ENCODE measurements around the gene DPAGT1.

The DPAGT1 gene

DNA sequence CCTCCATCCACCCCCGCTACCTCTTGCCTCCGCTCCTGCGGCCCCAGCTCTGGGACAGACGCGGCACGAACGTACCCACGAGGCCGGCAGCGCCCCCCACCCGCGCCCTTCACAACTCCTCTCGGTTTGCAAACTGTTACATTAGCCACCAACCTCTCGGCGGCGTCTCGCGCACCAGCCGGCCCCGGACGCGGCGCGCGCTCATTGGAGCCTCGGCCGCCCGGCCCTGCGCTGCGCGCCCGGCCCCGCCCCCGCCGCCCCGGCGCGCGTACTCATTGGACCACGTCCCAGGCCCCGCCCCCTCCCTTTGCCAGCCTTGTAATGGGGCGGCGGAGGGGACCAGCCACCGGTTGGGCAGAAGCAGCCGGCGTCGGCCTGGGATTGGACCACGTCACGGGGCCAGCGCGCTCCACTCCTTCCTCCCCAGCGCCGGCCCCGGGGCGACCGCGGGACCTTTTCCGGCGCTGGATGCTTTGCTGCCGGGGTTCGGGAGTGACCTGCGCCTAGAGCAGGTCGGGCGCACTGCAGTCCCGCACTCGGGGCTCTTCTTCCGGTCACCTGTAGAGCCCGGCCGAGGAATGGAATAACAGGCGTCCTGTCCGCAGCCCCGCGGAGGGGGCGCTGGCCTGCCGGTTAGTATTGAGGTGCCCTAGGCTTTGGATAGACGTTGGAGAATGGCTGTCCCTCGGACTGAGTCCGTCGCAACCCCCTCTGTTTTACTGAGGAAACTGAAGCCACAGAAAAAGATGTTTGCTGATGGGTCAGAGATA is 44.5 kb downstream of the DPAGT1 start, which contains the start of gene HYOU1:
TSS of gene HYOU1 (minus strand) at position 206 of the 770 bp plus-strand sequence. CDS start 1,045 bp downstream, outside the sequence.
- peak; percentile 99 for DNase-seq

DNA sequence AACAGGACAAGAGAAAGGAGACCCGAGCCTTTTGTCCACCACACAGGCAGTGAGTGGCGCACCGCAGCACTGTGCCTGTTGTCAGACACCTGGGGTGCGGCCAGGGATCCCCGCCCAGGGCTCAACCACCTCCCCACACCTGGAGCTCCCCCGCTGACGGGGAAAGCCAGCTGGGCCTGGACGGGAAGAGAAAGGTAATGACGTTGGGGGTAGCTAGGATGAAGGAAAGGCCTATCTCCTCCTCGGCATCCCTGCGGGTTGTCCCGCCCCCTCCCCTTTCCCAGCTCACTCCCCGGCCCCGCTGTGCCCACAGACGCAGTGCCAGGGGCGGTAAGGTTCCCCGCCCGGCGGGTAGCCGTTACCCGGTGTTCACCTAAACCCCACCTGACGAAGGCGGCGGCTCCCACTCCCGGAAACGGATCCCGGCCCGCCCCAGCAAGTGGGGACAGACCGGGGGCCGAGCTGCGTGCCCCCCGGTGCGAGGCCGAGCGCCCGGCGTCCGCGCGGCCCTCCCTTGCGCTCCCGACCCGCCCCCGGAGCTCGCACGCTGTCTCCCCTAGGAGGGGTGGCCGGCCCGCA is 45.1 kb downstream of the DPAGT1 start:
- no peak for DNase-seq

DNA sequence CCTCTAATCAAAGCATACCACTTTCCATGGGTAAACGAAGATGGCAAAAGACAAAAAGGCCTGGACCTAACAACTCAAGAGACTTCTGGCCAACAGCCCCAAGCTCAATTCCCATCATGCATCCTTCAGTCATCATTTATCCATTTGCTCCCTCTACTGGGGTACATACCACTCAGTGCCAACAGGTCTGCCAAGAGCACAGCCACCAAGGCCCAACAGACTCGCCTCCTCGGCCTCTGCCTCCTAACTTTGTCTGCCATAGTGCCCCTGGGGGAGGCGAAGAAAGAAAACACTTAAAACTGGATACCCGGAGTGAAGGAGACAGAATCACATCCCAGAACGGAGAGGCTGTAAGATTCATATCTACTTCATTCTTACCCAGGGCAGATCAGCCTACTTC is 45.8 kb downstream of the DPAGT1 start:
- DNase-seq = peak; percentile 83

DNA sequence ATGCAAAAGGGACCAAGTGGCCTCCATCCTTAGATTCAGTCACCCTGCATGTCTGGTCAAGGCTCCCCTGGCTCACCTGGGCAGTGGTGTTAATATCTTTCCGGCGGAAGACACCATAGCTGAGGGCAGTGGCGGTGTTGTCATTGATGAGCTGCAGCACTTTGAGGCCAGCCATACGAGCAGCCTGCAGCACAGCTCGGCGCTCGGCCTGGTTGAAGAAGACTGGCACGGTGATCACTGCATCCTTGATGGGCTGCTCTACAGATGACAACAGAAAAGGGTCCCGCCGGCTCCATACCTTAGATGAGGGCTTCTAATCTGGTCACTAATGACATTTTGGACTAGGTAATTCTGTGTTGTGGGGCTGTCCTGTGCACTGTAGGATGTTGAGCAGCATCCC is 47.2 kb downstream of the DPAGT1 start:
- DNase-seq = no peak

DNA sequence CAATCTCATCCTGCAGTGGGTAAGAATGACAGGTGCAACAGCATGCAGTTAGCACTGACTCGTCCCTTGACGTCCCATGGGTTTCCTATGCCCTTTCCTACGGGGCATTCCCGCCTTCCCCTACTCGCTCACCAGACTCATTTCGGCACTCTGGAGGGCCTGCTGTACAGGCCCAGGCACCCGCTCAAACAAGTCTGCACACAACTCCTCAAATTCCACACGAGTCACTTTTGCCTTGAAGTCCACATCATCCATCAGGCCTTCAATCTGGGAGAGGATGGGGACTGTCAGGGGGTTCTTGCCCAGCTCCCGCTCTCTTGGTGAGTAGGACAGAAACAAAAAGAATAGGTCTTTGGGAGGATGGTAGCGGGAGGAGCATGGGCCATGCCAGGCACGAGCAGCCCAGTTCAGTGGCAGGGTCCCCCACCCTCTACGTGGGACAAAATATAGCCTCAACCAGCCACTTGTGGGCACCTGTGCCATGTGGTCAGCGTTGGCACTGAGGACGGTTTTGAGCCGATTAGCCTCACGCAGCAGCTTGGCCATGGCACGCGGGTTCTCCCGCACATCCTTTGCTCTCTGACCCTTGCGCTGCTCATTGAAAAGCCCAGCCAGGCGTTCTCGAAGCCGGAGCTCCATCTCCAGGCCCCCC is 49.4 kb downstream of the DPAGT1 start:
- no peak for DNase-seq

DNA sequence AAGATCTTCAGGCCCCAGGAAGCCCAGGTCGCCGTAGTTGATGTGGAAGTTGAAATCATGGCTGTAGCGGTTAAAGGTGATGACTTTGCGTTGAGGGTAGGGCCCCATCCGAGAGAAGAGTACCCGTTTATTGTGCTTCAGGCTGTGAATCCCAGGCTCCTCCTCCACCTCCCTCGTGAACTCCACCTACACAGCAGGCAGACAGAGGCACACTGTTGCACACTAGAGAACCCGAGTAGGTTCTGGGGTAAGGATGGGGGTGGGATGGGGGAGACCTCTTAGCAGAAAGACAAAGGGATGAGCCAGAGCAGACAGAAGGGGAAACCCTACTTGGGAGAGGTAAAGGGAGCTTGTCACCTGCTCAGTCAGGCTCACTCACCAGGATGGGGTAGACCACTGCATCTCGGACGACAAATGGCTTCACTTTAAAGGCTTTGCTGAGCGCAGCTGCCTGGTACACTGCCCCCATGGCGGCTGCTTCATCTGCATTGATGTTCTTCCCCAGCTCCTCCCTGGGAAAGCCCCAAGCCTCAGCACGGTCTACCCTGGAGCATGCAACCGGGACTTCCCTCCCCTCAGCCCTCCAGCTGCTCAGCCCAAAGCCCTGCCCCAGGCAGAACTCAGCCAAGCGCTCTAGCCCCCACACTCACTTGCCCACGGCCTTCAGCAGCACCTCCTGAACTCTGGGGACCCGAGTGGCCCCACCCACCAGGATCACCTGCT is 50.1 kb downstream of the DPAGT1 start:
- no peak for DNase-seq

DNA sequence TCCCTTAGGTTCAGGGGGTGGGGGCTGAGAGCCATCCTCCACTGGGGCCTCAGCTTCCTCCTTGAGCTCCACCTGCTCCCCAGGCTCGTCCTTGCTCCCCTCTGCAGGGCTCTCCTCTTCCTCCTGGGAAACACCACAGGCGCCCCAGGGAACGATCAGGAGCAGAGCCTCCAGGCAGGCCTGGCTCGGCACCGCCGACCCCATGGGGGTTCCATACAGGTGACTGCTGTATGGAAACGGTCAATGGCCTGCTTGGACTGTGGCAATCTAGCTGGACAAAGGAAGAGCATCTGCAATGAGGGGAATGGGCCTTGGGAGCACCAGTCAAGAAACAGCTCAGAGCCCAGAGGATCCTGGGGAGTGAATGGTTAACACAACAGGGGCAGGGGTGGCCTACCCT is 52.6 kb downstream of the DPAGT1 start:
- DNase-seq = no peak

DNA sequence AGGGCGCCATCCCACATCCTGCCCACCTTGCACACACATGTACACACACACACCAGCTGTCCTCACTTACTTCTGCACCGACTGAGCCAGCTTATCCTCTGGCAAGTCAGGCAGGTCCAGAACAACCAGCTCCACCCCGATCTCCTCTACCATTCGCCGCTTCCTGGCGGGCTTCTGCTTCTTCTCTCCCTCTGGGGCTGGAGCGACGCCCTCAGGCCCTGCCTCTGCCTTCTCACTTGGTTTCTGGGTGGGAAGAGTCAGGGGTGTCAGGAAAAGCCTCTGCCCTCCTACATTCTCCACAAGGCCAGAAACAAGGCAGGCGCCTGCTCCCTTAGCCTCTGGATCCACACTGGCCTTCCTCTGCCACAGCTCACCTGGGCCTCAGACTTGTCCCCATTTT is 53.0 kb downstream of the DPAGT1 start:
- no peak for DNase-seq

DNA sequence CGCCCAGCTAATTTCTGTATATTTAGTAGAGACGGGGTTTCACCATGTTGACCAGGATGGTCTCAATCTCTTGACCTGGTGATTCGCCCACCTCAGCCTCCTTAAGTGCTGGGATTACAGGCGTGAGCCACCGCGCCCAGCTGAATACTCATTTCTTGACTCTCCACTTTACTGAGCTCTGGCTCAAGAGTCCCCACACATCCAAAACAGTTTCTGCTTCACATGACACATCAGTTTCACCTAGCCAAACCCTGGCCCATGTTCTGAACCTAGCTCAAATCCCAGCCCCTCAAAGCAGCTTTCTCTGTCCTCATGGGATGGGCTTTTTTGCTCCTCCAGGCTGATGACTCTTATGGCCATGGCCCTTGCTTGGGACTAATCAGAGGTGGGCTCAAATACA is 54.4 kb downstream of the DPAGT1 start:
- DNase-seq = no peak
